A673 (cell line): ENCODE results near the gene MTCH2. TPM values are rescaled to one million over a fixed set of nuclear protein-coding genes. Genes with fewer than 3 reads are reported as not detected.

ENCODE experiments used
- BruUV-seq: library from RNA; stranded (reverse); fragments of 400-500 nt; replicated peaks from 2 replicates; lab custom pipeline; 2021; lab: Mats Ljungman, UMichigan
- CTCF ChIA-PET: fragments of 300-600 bp; sonication (Branson Sonifier 250); formaldehyde crosslinking; loops from one replicate; lab custom pipeline; 2022; ENCODE audit warnings: antibody characterized with exemption; lab: Charles Lee
- POLR2A ChIA-PET: fragments of 300-600 bp; sonication (Branson Sonifier 250); formaldehyde crosslinking; loops from one replicate; lab custom pipeline; 2022; ENCODE audit warnings: antibody characterized with exemption; ENCODE audit not compliant: low non-redundant PET; lab: Charles Lee
- DNase-seq: peaks from one replicate; pipeline ENCODE4 v3.0.0-alpha.2; 2015; ENCODE audit warnings: low spot score
- H3K27ac ChIP-seq: fragments of 200-600 bp; sonication (generic); 2 replicates; pipeline ENCODE4 v1.5.1; 2016; ENCODE audit warnings: mixed run types, low read depth, mild to moderate bottlenecking, mixed read lengths, antibody characterized with exemption, low read length; ENCODE audit not compliant: poor library complexity, severe bottlenecking
- H3K27me3 ChIP-seq: fragments of 200-600 bp; sonication (generic); replicated peaks from 2 replicates; pipeline ENCODE4 v1.6.1; 2017; ENCODE audit warnings: mixed run types, low read depth, mild to moderate bottlenecking, mixed read lengths, antibody characterized with exemption, low read length; ENCODE audit not compliant: insufficient read depth, poor library complexity
- H3K36me3 ChIP-seq: fragments of 200-600 bp; sonication (generic); 2 replicates; pipeline ENCODE4 v1.6.1; 2016; ENCODE audit warnings: mixed run types, mild to moderate bottlenecking, mixed read lengths, antibody characterized with exemption, low read length; ENCODE audit not compliant: insufficient read depth, poor library complexity, severe bottlenecking
- H3K4me1 ChIP-seq: fragments of 200-600 bp; sonication (generic); 2 replicates; pipeline ENCODE4 v1.6.1; 2017; ENCODE audit warnings: mixed run types, mild to moderate bottlenecking, mixed read lengths, antibody characterized with exemption, low read length; ENCODE audit not compliant: insufficient read depth, poor library complexity, severe bottlenecking
- H3K4me3 ChIP-seq: fragments of 200-600 bp; sonication (generic); 2 replicates; pipeline ENCODE4 v1.5.1; 2016; ENCODE audit warnings: low read depth, mixed run types, mild to moderate bottlenecking, mixed read lengths, low read length; ENCODE audit not compliant: poor library complexity, severe bottlenecking
- H3K9me3 ChIP-seq: fragments of 200-600 bp; sonication (generic); 2 replicates; pipeline ENCODE4 v1.6.1; 2016; ENCODE audit warnings: mixed run types, low read depth, mild to moderate bottlenecking, mixed read lengths, antibody characterized with exemption, low read length; ENCODE audit not compliant: poor library complexity, severe bottlenecking
- CTCF ChIP-seq: fragments of 300-800, 200-600 bp; sonication (generic); conservative IDR thresholded peaks from 2 replicates; pipeline ENCODE4 v1.5.1; 2017; ENCODE audit warnings: low read depth, mild to moderate bottlenecking, antibody characterized with exemption, low read length, moderate library complexity, mixed read lengths
- EZH2 ChIP-seq: fragments of 200-600 bp; sonication (generic); IDR thresholded peaks from 2 replicates; pipeline ENCODE4 v1.6.1; 2017; ENCODE audit warnings: borderline replicate concordance, low read depth, mild to moderate bottlenecking, mixed read lengths, antibody characterized with exemption, low read length; ENCODE audit not compliant: poor library complexity, severe bottlenecking
- intact Hi-C: fragments of 100-400 bp; cut with micrococcal nuclease; formaldehyde crosslinking; loops from one replicate; pipeline ENCODE4 v1.10.0; 2022; ENCODE audit not compliant: unreplicated experiment
- total RNA-seq: library from RNA; stranded (reverse); gene quantifications from 2 replicates; pipeline ENCODE4 v1.2.3, GENCODE V29; 2021

MTCH2 gene
- total RNA-seq, 1 experiment from 2014 or later: 382 TPM

GRCh38 chr11:47615249-47615648 lies 27.1 kb downstream of the MTCH2 start:
- no peak for DNase-seq
- H3K27ac ChIP-seq: no peak overlapping the region
- CTCF ChIA-PET: no interaction called here
- intact Hi-C loops: no loop called here
- POLR2A ChIA-PET: interaction anchor here (0.8 kb wide), 1 partner anchor 14 kb away, joined by 3 read pairs; no protein-coding TSS in a partner anchor
- TF ChIP-seq CTCF: no peak
- TF ChIP-seq EZH2: no peak
- peaks cover 33% of the 10 kb centered on the region for H3K36me3 ChIP-seq
- no peak overlapping the region for H3K4me3 ChIP-seq
- no peaks in the 10 kb centered on the region for H3K27me3 ChIP-seq
- no TSS peak for BruUV-seq
- no peaks in the 10 kb centered on the region for H3K9me3 ChIP-seq
- H3K4me1 ChIP-seq: no peaks in the 10 kb centered on the region

- ChIA-PET CTCF (no interaction called here), POLR2A (interaction anchor here (1.1 kb wide), 1 partner anchor 10 kb away, joined by 5 read pairs; no protein-coding TSS in a partner anchor)
- Histone ChIP-seq H3K36me3 (peaks cover 5% of the 10 kb centered on the region), H3K4me1 (no peaks in the 10 kb centered on the region), H3K27ac (no peak overlapping the region), H3K9me3 (no peaks in the 10 kb centered on the region), H3K4me3 (no peak overlapping the region), H3K27me3 (no peaks in the 10 kb centered on the region)
- intact Hi-C loops: no loop called here
- BruUV-seq: no TSS peak
- TF ChIP-seq EZH2: no peak
- TF ChIP-seq CTCF: no peak
- no peak for DNase-seq
Measured at GRCh38 chr11:47611348-47611794, 31.0 kb downstream of the MTCH2 start.

- CTCF ChIA-PET: no interaction called here
- BruUV-seq: no TSS peak
Measured at GRCh38 chr11:47609675-47610074, 32.7 kb downstream of the MTCH2 start.

More at GRCh38 chr11:47609675-47610074, 32.7 kb downstream of the MTCH2 start:
- no peak overlapping the region for H3K4me3 ChIP-seq
- no peak overlapping the region for H3K27ac ChIP-seq
- no peaks in the 10 kb centered on the region for H3K9me3 ChIP-seq
- intact Hi-C loops: no loop called here
- TF ChIP-seq EZH2 (no peak), CTCF (no peak)
- no peaks in the 10 kb centered on the region for H3K36me3 ChIP-seq
- no peak for DNase-seq
- H3K27me3 ChIP-seq: no peaks in the 10 kb centered on the region
- POLR2A ChIA-PET: no interaction called here
- no peaks in the 10 kb centered on the region for H3K4me1 ChIP-seq
